HG02943 (cell line): ENCODE results near the gene PTPA.
A peak's percentile ranks its signal among the peaks of the same experiment; 100 is the strongest.

Source experiments
- ATAC-seq: cut with Tn5 transposase; IDR thresholded peaks from one replicate; pipeline ENCODE4 v1.9.1; 2021; ENCODE audit warnings: mild to moderate bottlenecking, low read depth, moderate library complexity; ENCODE audit not compliant: unreplicated experiment

Gene PTPA

DNA sequence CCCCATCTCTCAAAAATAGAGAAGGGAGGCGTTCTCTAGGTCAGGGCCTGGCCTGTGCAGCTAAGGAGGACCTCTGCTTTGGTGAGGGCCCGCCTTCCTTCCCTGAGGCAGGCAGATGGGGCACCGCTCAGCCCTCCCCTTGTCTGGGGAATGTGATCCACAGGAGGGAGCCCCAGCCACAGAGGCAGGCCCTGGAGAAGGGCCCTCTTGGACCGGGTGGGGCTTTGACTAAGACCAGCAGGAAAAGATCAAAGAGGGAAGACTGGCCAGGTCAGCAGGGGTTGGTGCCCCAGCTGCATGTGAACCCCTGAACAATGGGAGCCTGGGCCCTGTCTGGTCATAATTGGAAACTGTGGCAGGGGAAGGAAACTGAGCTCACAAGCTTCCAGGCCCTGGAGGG lies 21.9 kb downstream of the PTPA start:
- no peak for ATAC-seq

- no peak for ATAC-seq
Observed at GRCh38 chr9:129135476-129135875, 24.3 kb downstream of the PTPA start.

DNA sequence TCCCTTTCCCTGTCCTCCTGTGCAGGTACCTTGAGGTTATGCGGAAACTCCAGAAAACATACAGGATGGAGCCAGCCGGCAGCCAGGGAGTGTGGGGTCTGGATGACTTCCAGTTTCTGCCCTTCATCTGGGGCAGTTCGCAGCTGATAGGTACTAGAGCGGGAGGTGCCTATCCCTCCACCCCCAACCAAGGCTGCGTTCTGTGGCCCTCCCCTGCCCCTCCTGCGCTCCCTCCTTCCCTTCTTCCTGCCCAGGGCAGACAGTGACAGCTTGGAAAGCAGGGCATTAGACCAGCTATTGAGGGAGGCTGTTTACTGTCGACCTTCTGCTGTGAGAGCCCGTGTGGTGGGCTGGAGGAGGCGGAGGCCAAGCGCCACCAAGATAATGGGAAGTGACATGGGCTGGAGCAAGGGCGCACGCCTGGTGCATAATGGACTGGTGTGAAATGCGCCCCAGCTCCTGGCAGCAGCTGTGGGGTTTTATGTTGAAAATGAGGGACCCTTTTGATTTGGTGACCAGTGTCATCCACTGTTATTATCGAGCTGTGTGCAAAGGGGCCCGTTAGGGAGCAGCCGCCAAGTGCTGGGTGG lies 25.3 kb downstream of the PTPA start:
- ATAC-seq = no peak

DNA sequence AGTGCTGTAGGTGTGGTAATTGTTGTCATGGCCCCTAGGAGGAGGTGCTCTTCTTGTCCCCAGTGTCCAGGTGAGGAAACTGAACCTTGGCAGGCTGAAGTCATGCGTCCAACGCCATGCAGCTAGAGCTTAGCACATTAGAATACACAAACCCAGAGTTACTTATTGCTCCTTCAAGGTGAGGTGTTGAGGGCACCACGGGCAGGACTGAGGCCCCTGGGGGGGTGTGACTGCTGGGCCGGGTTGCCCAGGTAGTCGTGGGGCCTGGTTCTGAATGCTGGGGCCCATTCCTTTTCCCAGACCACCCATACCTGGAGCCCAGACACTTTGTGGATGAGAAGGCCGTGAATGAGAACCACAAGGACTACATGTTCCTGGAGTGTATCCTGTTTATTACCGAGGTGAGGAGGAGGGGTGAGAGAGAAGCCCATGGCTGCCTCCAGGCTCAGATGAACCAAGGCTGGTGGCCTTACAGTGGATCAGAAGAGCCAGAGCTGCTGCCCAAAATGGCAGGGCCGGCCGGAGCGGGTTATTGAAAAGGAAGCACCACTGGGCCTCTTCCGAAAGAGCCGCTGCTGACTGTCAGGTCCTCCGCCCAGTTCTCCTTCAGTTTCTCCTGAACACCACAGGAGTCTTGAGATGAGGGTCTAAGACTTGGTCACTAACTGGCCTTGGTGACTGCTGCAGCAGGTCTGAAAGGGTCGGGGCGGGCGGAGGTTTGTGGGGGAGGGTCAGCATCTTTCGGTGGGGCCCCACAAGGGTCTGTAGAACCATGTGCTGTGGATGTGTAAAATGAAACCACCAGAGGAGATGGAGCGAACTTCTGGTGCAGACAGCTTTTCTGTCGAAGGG lies 26.3 kb downstream of the PTPA start:
- ATAC-seq = no peak

DNA sequence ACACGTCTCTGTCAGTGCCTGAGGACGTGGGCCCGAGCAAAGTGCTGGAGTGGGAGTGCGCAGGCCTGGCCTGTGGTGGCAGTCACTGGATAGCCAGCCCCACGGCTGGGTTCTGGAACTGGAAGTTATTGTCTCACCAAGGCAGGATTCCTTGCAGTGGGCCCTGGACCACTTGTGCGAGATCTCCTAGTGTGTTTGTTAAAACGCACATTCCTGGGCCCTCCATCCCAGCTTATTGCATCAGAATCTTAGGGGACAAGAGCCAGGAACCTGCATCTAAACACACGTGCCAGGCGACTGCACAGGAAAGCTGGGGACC lies 26.9 kb downstream of the PTPA start:
- no peak for ATAC-seq

GRCh38 chr9:129138476-129139232 lies 27.4 kb downstream of the PTPA start:
- ATAC-seq = no peak

- ATAC-seq = peak; percentile 12
Observed at GRCh38 chr9:129139233-129139992, 28.2 kb downstream of the PTPA start.

DNA sequence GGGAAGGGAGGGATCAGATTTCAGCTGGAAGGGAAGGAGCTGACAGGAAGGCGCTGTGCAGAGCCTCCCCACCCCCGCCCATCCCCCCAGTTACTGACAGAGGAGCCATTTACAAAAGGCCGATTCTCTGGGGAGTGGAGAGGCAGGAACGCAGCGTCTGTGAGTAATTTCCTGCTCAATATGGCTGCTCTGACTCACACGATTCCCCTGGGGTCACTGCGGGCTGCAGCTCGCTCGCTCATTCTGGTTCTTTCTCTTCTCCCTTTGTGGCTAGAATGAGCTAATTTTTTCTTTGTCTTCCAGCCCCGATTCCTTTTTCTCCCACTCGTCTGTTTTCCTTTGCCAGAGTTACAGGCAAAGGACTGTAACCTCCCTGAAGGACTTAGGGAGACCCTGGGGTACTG lies 28.8 kb downstream of the PTPA start:
- peak; percentile 50 for ATAC-seq

- peak; percentile 0 for ATAC-seq
Observed at GRCh38 chr9:129140397-129141065, 29.3 kb downstream of the PTPA start.

- no peak for ATAC-seq
Observed at GRCh38 chr9:129141066-129142041, 30.1 kb downstream of the PTPA start.

DNA sequence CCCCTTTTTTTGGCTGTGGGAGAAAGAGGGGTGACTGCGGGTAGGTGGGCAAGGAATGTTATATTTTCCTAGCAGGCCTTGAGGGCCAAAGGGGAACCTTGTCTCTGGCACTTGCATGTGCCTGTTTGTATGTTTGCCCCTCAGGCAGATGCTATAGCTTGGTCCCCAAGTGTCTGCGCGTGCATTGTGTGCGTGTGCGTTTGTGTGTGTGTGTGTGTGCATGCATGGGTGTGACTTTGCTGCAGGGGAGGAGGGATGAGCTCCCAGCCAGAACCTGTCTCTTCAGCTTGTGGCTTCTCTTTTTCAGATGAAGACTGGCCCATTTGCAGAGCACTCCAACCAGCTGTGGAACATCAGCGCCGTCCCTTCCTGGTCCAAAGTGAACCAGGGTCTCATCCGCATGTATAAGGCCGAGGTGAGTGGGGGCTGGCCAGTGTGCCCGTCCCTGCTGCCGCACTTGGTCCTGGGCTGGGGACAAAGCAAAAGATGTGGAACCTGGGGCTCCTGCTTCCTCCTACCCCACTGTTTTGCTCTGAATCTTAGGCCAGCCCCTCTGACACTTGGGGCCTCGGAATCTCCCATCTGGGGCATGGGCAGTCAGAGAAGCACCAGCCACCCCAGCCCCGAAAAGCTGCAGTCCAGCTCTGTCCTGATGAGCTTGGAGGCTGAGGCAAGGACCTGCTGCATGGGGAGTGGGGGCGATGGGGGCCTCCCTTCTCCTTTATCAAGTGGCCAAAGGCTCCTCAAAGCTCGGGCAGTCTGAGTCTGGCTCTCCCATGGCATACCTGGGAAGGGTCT lies 31.1 kb downstream of the PTPA start:
- ATAC-seq = no peak

- no peak for ATAC-seq
Observed at GRCh38 chr9:129143031-129143927, 32.1 kb downstream of the PTPA start.

GRCh38 chr9:129145316-129145715 lies 34.1 kb downstream of the PTPA start:
- no peak for ATAC-seq

DNA sequence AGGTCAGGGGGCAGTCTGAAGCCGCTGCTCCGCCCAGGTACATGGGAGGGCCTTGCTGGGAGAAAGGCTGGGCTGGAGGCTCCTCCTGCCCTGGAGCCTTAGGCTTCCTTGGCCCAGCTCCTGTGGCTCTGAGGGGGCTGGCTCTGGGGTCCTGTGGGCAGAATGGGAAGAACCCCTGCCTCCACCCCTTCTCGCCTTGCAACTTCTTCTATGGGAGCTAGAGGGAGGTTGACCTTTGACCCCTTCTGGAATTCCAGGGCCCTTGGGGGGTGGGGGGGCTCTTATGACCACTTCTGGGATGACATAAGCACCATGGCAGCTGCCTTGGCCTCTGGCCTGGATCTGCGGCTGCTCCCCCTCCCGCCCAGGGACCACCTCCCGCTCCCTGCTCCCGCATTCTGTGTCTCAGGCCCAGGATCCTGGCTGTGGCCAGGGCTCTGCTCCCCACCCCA lies 34.7 kb downstream of the PTPA start:
- no peak for ATAC-seq

DNA sequence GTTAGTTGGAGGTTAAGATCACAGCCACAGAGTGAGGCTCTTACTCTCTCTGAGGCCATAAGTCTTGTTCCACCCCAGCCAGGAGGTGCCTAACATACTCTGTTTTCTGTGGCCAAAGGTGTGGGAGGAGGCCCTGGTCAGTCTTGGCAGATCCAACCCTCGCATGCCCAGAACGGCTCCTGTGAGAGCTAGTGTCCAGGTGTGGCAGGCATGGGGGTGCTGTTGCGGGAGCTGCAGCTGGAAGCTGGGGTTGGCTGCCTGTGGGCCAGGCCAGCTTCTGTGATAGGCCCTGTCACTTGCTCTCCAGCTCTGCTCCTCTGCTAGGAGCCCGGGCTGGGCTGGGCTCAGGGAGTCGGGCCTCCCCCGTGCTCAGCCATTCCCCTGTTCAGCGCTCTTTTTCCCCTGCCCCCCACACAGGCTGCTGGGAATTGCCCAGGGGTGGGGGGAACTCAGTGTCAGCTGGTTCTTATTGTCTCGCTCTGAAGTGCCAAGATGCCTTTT lies 35.3 kb downstream of the PTPA start:
- ATAC-seq = no peak

DNA sequence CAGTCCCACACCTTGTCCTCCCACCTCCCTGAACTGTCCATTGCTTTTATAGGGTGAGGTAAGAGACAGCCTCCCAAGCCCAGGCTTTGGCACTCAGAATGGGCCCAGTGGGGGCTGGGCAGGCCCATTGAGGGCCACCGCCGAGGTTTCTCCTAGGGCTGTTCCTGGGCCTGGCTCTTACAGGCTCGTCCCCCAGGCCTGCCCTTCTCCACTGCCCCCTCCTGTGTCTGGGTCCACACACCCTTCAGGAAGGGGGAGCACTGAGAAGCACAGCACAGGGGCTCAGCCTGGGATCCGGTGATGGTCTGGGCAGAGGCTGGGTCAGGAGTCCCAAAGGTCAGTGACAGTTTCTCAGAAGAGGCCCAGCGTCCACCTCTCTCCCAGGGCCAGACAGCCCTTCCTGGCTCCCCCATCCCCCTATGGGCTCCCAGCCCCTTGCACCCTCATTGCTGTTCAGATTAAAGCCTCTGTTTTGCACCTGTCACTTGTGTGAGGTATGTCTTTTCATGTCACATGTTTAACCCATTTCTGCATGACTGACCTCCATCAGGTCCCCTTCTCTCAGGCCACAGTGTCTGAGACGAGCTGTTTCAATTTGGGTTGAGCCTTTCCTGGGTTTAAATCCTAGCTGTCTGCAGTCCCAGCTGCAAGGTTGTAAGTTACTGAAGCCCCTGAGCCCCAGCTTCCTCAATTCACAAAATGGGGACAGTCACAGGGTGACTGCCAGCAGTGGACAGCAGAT lies 37.4 kb downstream of the PTPA start:
- ATAC-seq = no peak
